ENCODE measurements around the gene ADAMTS6. TPM values are rescaled to one million over a fixed set of nuclear protein-coding genes. Genes with fewer than 3 reads are reported as not detected.

Gene ADAMTS6, protein sequence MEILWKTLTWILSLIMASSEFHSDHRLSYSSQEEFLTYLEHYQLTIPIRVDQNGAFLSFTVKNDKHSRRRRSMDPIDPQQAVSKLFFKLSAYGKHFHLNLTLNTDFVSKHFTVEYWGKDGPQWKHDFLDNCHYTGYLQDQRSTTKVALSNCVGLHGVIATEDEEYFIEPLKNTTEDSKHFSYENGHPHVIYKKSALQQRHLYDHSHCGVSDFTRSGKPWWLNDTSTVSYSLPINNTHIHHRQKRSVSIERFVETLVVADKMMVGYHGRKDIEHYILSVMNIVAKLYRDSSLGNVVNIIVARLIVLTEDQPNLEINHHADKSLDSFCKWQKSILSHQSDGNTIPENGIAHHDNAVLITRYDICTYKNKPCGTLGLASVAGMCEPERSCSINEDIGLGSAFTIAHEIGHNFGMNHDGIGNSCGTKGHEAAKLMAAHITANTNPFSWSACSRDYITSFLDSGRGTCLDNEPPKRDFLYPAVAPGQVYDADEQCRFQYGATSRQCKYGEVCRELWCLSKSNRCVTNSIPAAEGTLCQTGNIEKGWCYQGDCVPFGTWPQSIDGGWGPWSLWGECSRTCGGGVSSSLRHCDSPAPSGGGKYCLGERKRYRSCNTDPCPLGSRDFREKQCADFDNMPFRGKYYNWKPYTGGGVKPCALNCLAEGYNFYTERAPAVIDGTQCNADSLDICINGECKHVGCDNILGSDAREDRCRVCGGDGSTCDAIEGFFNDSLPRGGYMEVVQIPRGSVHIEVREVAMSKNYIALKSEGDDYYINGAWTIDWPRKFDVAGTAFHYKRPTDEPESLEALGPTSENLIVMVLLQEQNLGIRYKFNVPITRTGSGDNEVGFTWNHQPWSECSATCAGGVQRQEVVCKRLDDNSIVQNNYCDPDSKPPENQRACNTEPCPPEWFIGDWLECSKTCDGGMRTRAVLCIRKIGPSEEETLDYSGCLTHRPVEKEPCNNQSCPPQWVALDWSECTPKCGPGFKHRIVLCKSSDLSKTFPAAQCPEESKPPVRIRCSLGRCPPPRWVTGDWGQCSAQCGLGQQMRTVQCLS (N-terminal part only)
- 3.5 TPM for polyA plus RNA-seq (2013, experiment 1 of 2)
- 3.4 TPM for polyA plus RNA-seq (2013, experiment 2 of 2)

- H4K8ac ChIP-seq (ENCODE audit: low read depth, low read length) = no peak within 1 kb of the TSS
- no peak within 1 kb of the TSS for H3K23ac ChIP-seq (ENCODE audit: low read depth, low read length, poor library complexity)
- H2BK5ac ChIP-seq (ENCODE audit: low read length) = peak within 1 kb of the TSS; percentile 95
- H3K27ac ChIP-seq (replicated peaks; ENCODE audit: low read length) = peak within 1 kb of the TSS; percentile 95
- H3K18ac ChIP-seq (ENCODE audit: low read length) = peak within 1 kb of the TSS; percentile 38
- H2BK15ac ChIP-seq (ENCODE audit: low read length) = no peak within 1 kb of the TSS
- H3K9ac ChIP-seq (ENCODE audit: low read depth, low read length, poor library complexity) = peak within 1 kb of the TSS; percentile 50
- no peak within 1 kb of the TSS for H3K14ac ChIP-seq (ENCODE audit: low read length)
- peaks cover 2 to 8% of the 10 kb centered on the region in 2 donors for H3K4me1 ChIP-seq (ENCODE audit: control insufficient read depth in 2 of 2, insufficient read depth in 1 of 2, low read depth in 1 of 2, low read length in 2 of 2)
- H2BK120ac ChIP-seq (ENCODE audit: low read depth, low read length) = no peak within 1 kb of the TSS
- H3K4me2 ChIP-seq (ENCODE audit: insufficient read depth, low read length, poor library complexity, severe bottlenecking) = peak within 1 kb of the TSS; percentile 69
- no peak within 1 kb of the TSS for H4K91ac ChIP-seq (ENCODE audit: low read depth, low read length, poor library complexity)
- peak within 1 kb of the TSS; percentile 48 to 76 for H3K4me3 ChIP-seq (ENCODE audit: low read length in 2 of 2)
- no peak within 1 kb of the TSS for H3K4ac ChIP-seq (ENCODE audit: low read length)
- no peaks in the 10 kb centered on the region for H3K36me3 ChIP-seq (replicated peaks in 1 of 2; ENCODE audit: control insufficient read depth in 2 of 2, insufficient read depth in 2 of 2, low read length in 2 of 2)
- H2AK5ac ChIP-seq (ENCODE audit: low read depth, low read length) = no peak within 1 kb of the TSS
- DNase-seq (ENCODE audit: low spot score) = peak; percentile 69
- peak within 1 kb of the TSS; percentile 90 for H2AFZ ChIP-seq (ENCODE audit: low read length)
- no peak within 1 kb of the TSS for H2BK12ac ChIP-seq (ENCODE audit: low read length)
- WGBS, 2 donors (ENCODE audit: extremely low coverage in 2 of 2, insufficient read length in 2 of 2, insufficient replicate concordance in 1 of 2) = no CpG with 5 or more reads among the region's 12 CpGs
- no peaks in the 10 kb centered on the region for H3K27me3 ChIP-seq (ENCODE audit: control insufficient read depth in 3 of 3, insufficient read depth in 3 of 3, low read depth in 1 of 3, low read length in 3 of 3)
- H3K9me3 ChIP-seq (replicated peaks in 1 of 2; ENCODE audit: control insufficient read depth in 2 of 2, insufficient read depth in 1 of 2, low read depth in 1 of 2, low read length in 2 of 2) = no peaks in the 10 kb centered on the region
- no peaks in the 10 kb centered on the region for H3K79me1 ChIP-seq (ENCODE audit: low read depth, low read length)
Measured at GRCh38 chr5:65481635-65482295, at the start of gene ADAMTS6. Gene ADAMTS6 (minus strand): TSS chr5:65481920. CDS start chr5:65473673, 8,247 bp downstream.

DNA sequence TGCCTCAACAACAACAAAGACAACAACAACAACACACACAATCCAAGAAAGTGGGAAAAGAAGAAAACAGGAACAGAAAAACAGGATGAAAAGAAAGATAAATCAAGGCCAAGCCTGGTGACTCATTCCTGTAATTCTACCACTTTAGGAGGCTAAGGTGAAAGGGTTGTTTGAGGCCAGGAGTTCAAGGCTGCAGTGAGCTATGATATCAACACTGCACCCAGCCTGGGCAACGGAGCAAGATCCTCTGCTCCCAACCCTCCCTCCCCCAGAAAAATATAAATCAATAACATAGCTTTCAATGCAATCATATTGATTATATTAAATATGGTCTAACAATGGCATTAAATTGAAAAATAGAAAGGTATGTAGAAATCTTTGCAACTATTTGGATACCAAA is 49.2 kb upstream of the ADAMTS6 start:
- Histone ChIP-seq H3K4me2 (ENCODE audit: insufficient read depth, low read length, poor library complexity, severe bottlenecking) (no peak overlapping the region), H2BK15ac (ENCODE audit: low read length) (no peak overlapping the region), H2BK120ac (ENCODE audit: low read depth, low read length) (no peak overlapping the region), H4K91ac (ENCODE audit: low read depth, low read length, poor library complexity) (no peak overlapping the region), H3K14ac (ENCODE audit: low read length) (no peak overlapping the region), H3K36me3 (replicated peaks in 1 of 2; ENCODE audit: control insufficient read depth in 2 of 2, insufficient read depth in 2 of 2, low read length in 2 of 2) (peaks cover 3 to 77% of the 10 kb centered on the region in 2 donors), H2AK5ac (ENCODE audit: low read depth, low read length) (no peak overlapping the region), H3K4me1 (ENCODE audit: control insufficient read depth in 2 of 2, insufficient read depth in 1 of 2, low read depth in 1 of 2, low read length in 2 of 2) (no peaks in the 10 kb centered on the region), H3K27me3 (ENCODE audit: control insufficient read depth in 3 of 3, insufficient read depth in 3 of 3, low read depth in 1 of 3, low read length in 3 of 3) (no peaks in the 10 kb centered on the region), H3K18ac (ENCODE audit: low read length) (no peak overlapping the region), H3K23ac (ENCODE audit: low read depth, low read length, poor library complexity) (no peak overlapping the region), H3K4ac (ENCODE audit: low read length) (no peak overlapping the region), H2BK12ac (ENCODE audit: low read length) (no peak overlapping the region), H3K9me3 (replicated peaks in 1 of 2; ENCODE audit: control insufficient read depth in 2 of 2, insufficient read depth in 1 of 2, low read depth in 1 of 2, low read length in 2 of 2) (no peaks in the 10 kb centered on the region), H3K9ac (ENCODE audit: low read depth, low read length, poor library complexity) (no peak overlapping the region), H2BK5ac (ENCODE audit: low read length) (no peak overlapping the region), H2AFZ (ENCODE audit: low read length) (no peak overlapping the region), H4K8ac (ENCODE audit: low read depth, low read length) (no peak overlapping the region), H3K79me1 (ENCODE audit: low read depth, low read length) (no peaks in the 10 kb centered on the region), H3K27ac (replicated peaks; ENCODE audit: low read length) (no peak overlapping the region), H3K4me3 (ENCODE audit: low read length in 2 of 2) (no peak overlapping the region)
- DNase-seq (ENCODE audit: low spot score) = no peak
- no CpG with 5 or more reads among the region's 1 CpG for WGBS, 2 donors (ENCODE audit: extremely low coverage in 2 of 2, insufficient read length in 2 of 2, insufficient replicate concordance in 1 of 2)

- H3K27ac ChIP-seq (replicated peaks; ENCODE audit: low read length) = no peak overlapping the region
- H4K91ac ChIP-seq (ENCODE audit: low read depth, low read length, poor library complexity) = no peak overlapping the region
- no peaks in the 10 kb centered on the region for H3K27me3 ChIP-seq (ENCODE audit: control insufficient read depth in 3 of 3, insufficient read depth in 3 of 3, low read depth in 1 of 3, low read length in 3 of 3)
- no peak overlapping the region for H2BK15ac ChIP-seq (ENCODE audit: low read length)
- WGBS, 2 donors (ENCODE audit: extremely low coverage in 2 of 2, insufficient read length in 2 of 2, insufficient replicate concordance in 1 of 2) = no CpG with 5 or more reads among the region's 3 CpGs
- peaks cover 3 to 93% of the 10 kb centered on the region in 2 donors for H3K36me3 ChIP-seq (replicated peaks in 1 of 2; ENCODE audit: control insufficient read depth in 2 of 2, insufficient read depth in 2 of 2, low read length in 2 of 2)
- H3K4ac ChIP-seq (ENCODE audit: low read length) = no peak overlapping the region
- H3K79me1 ChIP-seq (ENCODE audit: low read depth, low read length) = no peaks in the 10 kb centered on the region
- H3K4me2 ChIP-seq (ENCODE audit: insufficient read depth, low read length, poor library complexity, severe bottlenecking) = no peak overlapping the region
- no peak overlapping the region for H2AFZ ChIP-seq (ENCODE audit: low read length)
- no peak overlapping the region for H3K4me3 ChIP-seq (ENCODE audit: low read length in 2 of 2)
- H2BK5ac ChIP-seq (ENCODE audit: low read length) = no peak overlapping the region
- no peak overlapping the region for H3K18ac ChIP-seq (ENCODE audit: low read length)
- no peak overlapping the region for H3K9ac ChIP-seq (ENCODE audit: low read depth, low read length, poor library complexity)
- no peak overlapping the region for H2BK120ac ChIP-seq (ENCODE audit: low read depth, low read length)
- H3K23ac ChIP-seq (ENCODE audit: low read depth, low read length, poor library complexity) = no peak overlapping the region
- H3K14ac ChIP-seq (ENCODE audit: low read length) = no peak overlapping the region
- H3K9me3 ChIP-seq (replicated peaks in 1 of 2; ENCODE audit: control insufficient read depth in 2 of 2, insufficient read depth in 1 of 2, low read depth in 1 of 2, low read length in 2 of 2) = no peaks in the 10 kb centered on the region
- DNase-seq (ENCODE audit: low spot score) = no peak
- H2BK12ac ChIP-seq (ENCODE audit: low read length) = no peak overlapping the region
- no peak overlapping the region for H2AK5ac ChIP-seq (ENCODE audit: low read depth, low read length)
- H4K8ac ChIP-seq (ENCODE audit: low read depth, low read length) = no peak overlapping the region
- H3K4me1 ChIP-seq (ENCODE audit: control insufficient read depth in 2 of 2, insufficient read depth in 1 of 2, low read depth in 1 of 2, low read length in 2 of 2) = no peaks in the 10 kb centered on the region
Measured at GRCh38 chr5:65525726-65526125, 44.0 kb upstream of the ADAMTS6 start.
